ENCODE measurements around the gene SULT2A1.
"Not testable (repeated sequence)": the region's sequence is repeated elsewhere in the genome, so short reads cannot be mapped to it uniquely, and the experiment has no call there.

Gene SULT2A1

GRCh38 chr19:47860602-47861297, 25.4 kb downstream of the SULT2A1 start:
- DNase-seq (ENCODE audit: low read depth) = no peak
- H3K4me3 ChIP-seq (ENCODE audit: control insufficient read depth, low read depth, low read length) = no peak overlapping the region
- no peak for TF ChIP-seq CTCF (conservative IDR thresholded peaks at IDR 0.05; ENCODE audit: control insufficient read depth, insufficient read depth, low read depth, low read length)

- DNase-seq (ENCODE audit: low read depth); H3K4me3 ChIP-seq (ENCODE audit: control insufficient read depth, low read depth, low read length): not testable (repeated sequence)
These were observed 26.3 kb downstream of the SULT2A1 start for GRCh38 chr19:47859838-47860237.

GRCh38 chr19:47858646-47859285, 27.3 kb downstream of the SULT2A1 start, which contains the start of gene TPRX2:
Gene TPRX2, plus strand, starts transcription at chr19:47859235. Its CDS starts 12 bp downstream, at chr19:47859247.
- not testable (repeated sequence) for H3K4me3 ChIP-seq (ENCODE audit: control insufficient read depth, low read depth, low read length); DNase-seq (ENCODE audit: low read depth)

GRCh38 chr19:47858231-47858630, 27.9 kb downstream of the SULT2A1 start:
- not testable (repeated sequence) for H3K4me3 ChIP-seq (ENCODE audit: control insufficient read depth, low read depth, low read length)
- peak; percentile 35 for DNase-seq (ENCODE audit: low read depth)

GRCh38 chr19:47854459-47854858, 31.7 kb downstream of the SULT2A1 start:
- no peak overlapping the region for H3K4me3 ChIP-seq (ENCODE audit: control insufficient read depth, low read depth, low read length)
- no peak for DNase-seq (ENCODE audit: low read depth)
- TF ChIP-seq CTCF (conservative IDR thresholded peaks at IDR 0.05; ENCODE audit: control insufficient read depth, insufficient read depth, low read depth, low read length) = no peak

- H3K4me3 ChIP-seq (ENCODE audit: control insufficient read depth, low read depth, low read length) = no peak overlapping the region
- TF ChIP-seq CTCF (conservative IDR thresholded peaks at IDR 0.05; ENCODE audit: control insufficient read depth, insufficient read depth, low read depth, low read length) = no peak
These were observed 33.1 kb downstream of the SULT2A1 start for GRCh38 chr19:47853003-47853402.

GRCh38 chr19:47848823-47849473, 37.2 kb downstream of the SULT2A1 start:
- H3K4me3 ChIP-seq (ENCODE audit: control insufficient read depth, low read depth, low read length) = no peak overlapping the region
- peak; percentile 43 for TF ChIP-seq CTCF (conservative IDR thresholded peaks at IDR 0.05; ENCODE audit: control insufficient read depth, insufficient read depth, low read depth, low read length)
- DNase-seq (ENCODE audit: low read depth) = peak; percentile 18

More at GRCh38 chr19:47853003-47853402, 33.1 kb downstream of the SULT2A1 start:
- DNase-seq (ENCODE audit: low read depth) = no peak

GRCh38 chr19:47848425-47848822, 37.7 kb downstream of the SULT2A1 start:
- no peak overlapping the region for H3K4me3 ChIP-seq (ENCODE audit: control insufficient read depth, low read depth, low read length)
- no peak for TF ChIP-seq CTCF (conservative IDR thresholded peaks at IDR 0.05; ENCODE audit: control insufficient read depth, insufficient read depth, low read depth, low read length)
- DNase-seq (ENCODE audit: low read depth) = no peak

Measured in fibroblast of mammary gland (primary cell).